ENCODE measurements around the gene PLGLB1.
"Not testable (repeated sequence)": the region's sequence is repeated elsewhere in the genome, so short reads cannot be mapped to it uniquely, and the experiment has no call there.

GRCh38 chr2:87056843-87057242 lies 35.2 kb upstream of the PLGLB1 start:
- not testable (repeated sequence) for TF ChIP-seq CTCF (IDR thresholded peaks at IDR 0.05; ENCODE audit: insufficient read depth, low read length, poor library complexity, severe bottlenecking); EZH2phosphoT487 (conservative IDR thresholded peaks at IDR 0.05; ENCODE audit: low read length)

Data from SU-DHL-6 (cell line).